ENCODE measurements around the gene C1orf174. TPM values are rescaled to one million over a fixed set of nuclear protein-coding genes. Genes with fewer than 3 reads are reported as not detected.

C1orf174 gene
- total RNA-seq, 4 donors from 2014 or later, result 27.3 to 36.6 (median 32.7) TPM

- TF ChIP-seq CTCF (IDR thresholded peaks at IDR 0.05) (peak in 4 of 6 experiments; percentile 32 to 72 (median 46)), POLR2A (IDR thresholded peaks at IDR 0.05) (peak; percentile 35 to 92)
- Histone ChIP-seq H3K9me3 (no peaks in the 10 kb centered on the region), H3K27ac (peak within 1 kb of the TSS; percentile 60 to 72 (median 63)), H3K36me3 (no peaks in the 10 kb centered on the region), H3K27me3 (no peaks in the 10 kb centered on the region), H3K4me3 (replicated peaks in 1 of 3) (peak within 1 kb of the TSS; percentile 56 to 89 (median 64)), H3K4me1 (peaks cover 18 to 23% of the 10 kb centered on the region in 2 donors)
- 0% methylated on average over 5 to 24 of the region's 73 CpGs for WGBS, 2 donors
- peak; percentile 99 for DNase-seq
- intact Hi-C loops (cut with DNase I), result loop anchor here (5.0 kb wide), 1 partner anchor 40 kb away; no protein-coding TSS in a partner anchor
Measured at GRCh38 chr1:3856923-3857790, 42.9 kb downstream of the C1orf174 start, which contains the start of the genes CEP104 and DFFB. CEP104 (minus strand) TSS chr1:3857211; CDS start chr1:3852407, 4,804 bp downstream. DFFB (plus strand) TSS chr1:3857476; CDS start chr1:3857604, 128 bp downstream.

GRCh38 chr1:3852711-3853485 lies 47.2 kb downstream of the C1orf174 start:
- intact Hi-C loops (cut with DNase I), result no loop called here
- no peak overlapping the region for H3K27ac ChIP-seq
- H3K4me1 ChIP-seq, result peaks cover 9 to 13% of the 10 kb centered on the region in 2 donors
- 80 to 85% methylated on average over 15 of the region's 15 CpGs for WGBS, 2 donors
- DNase-seq, result no peak
- no peaks in the 10 kb centered on the region for H3K9me3 ChIP-seq
- H3K4me3 ChIP-seq (replicated peaks in 1 of 3), result no peak overlapping the region
- no peaks in the 10 kb centered on the region for H3K27me3 ChIP-seq
- TF ChIP-seq CTCF (IDR thresholded peaks at IDR 0.05), result no peak
- TF ChIP-seq POLR2A (IDR thresholded peaks at IDR 0.05), result no peak
- H3K36me3 ChIP-seq, result peaks cover 16 to 19% of the 10 kb centered on the region in 2 donors

DNA sequence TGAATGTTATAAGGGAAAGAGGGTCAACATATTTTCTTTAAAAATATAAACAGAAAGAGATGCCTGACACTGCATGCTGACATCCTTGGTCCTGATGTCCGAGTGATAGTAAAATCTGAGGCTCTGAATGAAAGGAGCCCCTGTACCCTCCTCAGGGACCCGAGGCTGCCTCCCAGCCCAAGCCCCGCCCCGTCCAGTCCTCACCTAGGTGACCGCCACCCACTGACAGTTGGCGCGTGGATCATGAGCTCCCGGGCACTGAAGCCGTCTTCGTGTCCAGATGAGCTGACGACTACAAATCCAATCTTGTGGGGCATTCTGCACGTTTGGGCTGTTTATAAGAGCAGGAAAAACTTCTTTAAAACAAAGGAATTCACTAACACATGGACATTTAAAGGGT lies 48.0 kb downstream of the C1orf174 start:
- intact Hi-C loops (cut with DNase I), result no loop called here
- TF ChIP-seq CTCF (IDR thresholded peaks at IDR 0.05), result no peak
- TF ChIP-seq POLR2A (IDR thresholded peaks at IDR 0.05), result no peak
- peaks cover 6 to 11% of the 10 kb centered on the region in 2 donors for H3K4me1 ChIP-seq
- peaks cover 16 to 22% of the 10 kb centered on the region in 2 donors for H3K36me3 ChIP-seq
- no peak overlapping the region for H3K27ac ChIP-seq
- no peak overlapping the region for H3K4me3 ChIP-seq (replicated peaks in 1 of 3)
- H3K9me3 ChIP-seq, result no peaks in the 10 kb centered on the region
- 86 to 88% methylated on average over 11 to 12 of the region's 12 CpGs for WGBS, 2 donors
- no peaks in the 10 kb centered on the region for H3K27me3 ChIP-seq
- no peak for DNase-seq

- intact Hi-C loops (cut with DNase I), result no loop called here
- TF ChIP-seq CTCF (IDR thresholded peaks at IDR 0.05), result no peak
- no peak overlapping the region for H3K27ac ChIP-seq
- no peaks in the 10 kb centered on the region for H3K27me3 ChIP-seq
- 97% methylated on average over 6 of the region's 6 CpGs for WGBS, 2 donors
- peaks cover 16 to 25% of the 10 kb centered on the region in 2 donors for H3K36me3 ChIP-seq
- no peak for DNase-seq
- H3K4me1 ChIP-seq, result peaks cover 6 to 11% of the 10 kb centered on the region in 2 donors
- no peaks in the 10 kb centered on the region for H3K9me3 ChIP-seq
- H3K4me3 ChIP-seq (replicated peaks in 1 of 3), result no peak overlapping the region
Measured at GRCh38 chr1:3851292-3851691, 48.8 kb downstream of the C1orf174 start.
